Prostate gland (tissue), 2 donors: ENCODE data around the gene VPS18.

ENCODE experiments used
- CTCF ChIP-seq, 4 experiments: fragments of 200-600 bp in 2 of 4; fragments of 450-650 bp in 2 of 4; sonication (generic) in 2 of 4; IDR thresholded peaks; 1 replicate in 3 of 4; 2 replicates in 1 of 4; pipeline ENCODE4 v1.5.1; 2016 to 2019; ENCODE audit warnings: antibody characterized with exemption in 4 of 4, mild to moderate bottlenecking in 2 of 4, moderate library complexity in 2 of 4
- POLR2A ChIP-seq: fragments of 450-650 bp; IDR thresholded peaks from one replicate; pipeline ENCODE4 v1.6.1; 2016; ENCODE audit warnings: antibody characterized with exemption, mild to moderate bottlenecking

DNA sequence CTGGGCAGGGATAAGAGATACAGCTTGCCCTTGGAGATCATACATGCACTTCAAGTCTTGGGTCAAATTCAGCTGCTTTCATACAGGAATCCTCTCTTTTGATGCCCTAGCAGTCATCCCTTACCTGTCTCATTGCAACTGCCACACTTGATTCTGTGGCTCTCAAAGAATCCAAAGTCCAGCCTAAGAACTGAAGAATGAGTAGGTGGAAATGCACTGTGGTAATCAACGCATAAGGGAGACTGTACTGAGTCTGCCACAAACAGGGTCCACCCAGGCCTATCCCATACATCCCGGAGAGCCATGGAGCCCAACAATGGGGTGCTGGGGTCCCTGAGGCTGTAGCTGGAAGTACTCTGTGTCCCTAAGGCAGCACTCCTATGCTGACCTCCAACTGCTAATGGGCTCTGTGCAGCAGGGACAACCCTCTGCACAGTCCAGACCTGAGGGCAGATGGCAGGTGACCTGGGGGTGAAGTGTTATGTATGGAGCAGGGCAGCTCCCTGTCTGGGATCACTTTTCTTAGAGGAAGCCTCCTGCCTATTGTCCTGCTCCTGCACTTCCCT lies 1.7 kb upstream of the VPS18 start:
- no peak for TF ChIP-seq CTCF (IDR thresholded peaks at IDR 0.05)
- TF ChIP-seq POLR2A: no peak
